Uterus (tissue), 2 donors: ENCODE measurements around the gene IBTK.

ENCODE experiments used
- CTCF ChIP-seq, 4 experiments: fragments of 200-600 bp in 2 of 4; fragments of 450-650 bp in 2 of 4; sonication (generic) in 2 of 4; IDR thresholded peaks; one replicate each; pipeline ENCODE4 v1.5.1; 2016 to 2019; ENCODE audit warnings: antibody characterized with exemption in 4 of 4, mild to moderate bottlenecking in 2 of 4, moderate library complexity in 1 of 4
- POLR2A ChIP-seq, 2 donors: fragments of 450-650 bp; IDR thresholded peaks; one replicate each; pipeline ENCODE4 v1.6.1; 2016; ENCODE audit warnings: antibody characterized with exemption in 2 of 2, mild to moderate bottlenecking in 1 of 2, moderate library complexity in 1 of 2

- TF ChIP-seq POLR2A (IDR thresholded peaks at IDR 0.05) (no peak), CTCF (IDR thresholded peaks at IDR 0.05) (no peak)
These were observed 68.8 kb downstream of the IBTK start for GRCh38 chr6:82178759-82179112.
